H4 (cell line): Measurements from ENCODE around the gene RNF103. TPM values are rescaled to one million over a fixed set of nuclear protein-coding genes. Genes with fewer than 3 reads are reported as not detected.
A peak's percentile ranks its signal among the peaks of the same experiment; 100 is the strongest.

Experiments
- DNase-seq: peaks from one replicate; pipeline ENCODE4 v3.0.0-alpha.2; 2015; ENCODE audit warnings: low spot score
- total RNA-seq: library from RNA; depleted of rRNA; stranded (reverse); fragments of >200 nt; shearing (Covaris generic); gene quantifications from 2 replicates; pipeline ENCODE4 v1.2.3, GENCODE V29; 2014; rRNA removed

The RNF103 gene
- total RNA-seq, 1 experiment from 2014 or later: 9.4 TPM

- DNase-seq: no peak
Observed at GRCh38 chr2:86566158-86566820, 57.4 kb downstream of the RNF103 start.

- DNase-seq: no peak
Observed at GRCh38 chr2:86563650-86564061, 60.0 kb downstream of the RNF103 start.

- peak; percentile 96 for DNase-seq
Observed at GRCh38 chr2:86562922-86563649, 60.6 kb downstream of the RNF103 start, which contains the start of gene CHMP3. Gene CHMP3, minus strand, starts transcription at chr2:86563443. Its CDS starts 95 bp downstream, at chr2:86563348.

GRCh38 chr2:86562485-86562921 lies 61.2 kb downstream of the RNF103 start:
- DNase-seq: no peak

- no peak for DNase-seq
Observed at GRCh38 chr2:86557836-86558235, 65.8 kb downstream of the RNF103 start.

GRCh38 chr2:86556508-86556907 lies 67.2 kb downstream of the RNF103 start:
- DNase-seq: no peak

Other genes with a start within 250 kb of the RNF103 start
- 8.3 and 10.8 TPM in 2 replicates for gene KDM3A, start 182.5 kb downstream of the RNF103 start, total RNA-seq
- 69.2 and 72.1 TPM in 2 replicates for gene CHMP3, start 60.4 kb downstream of the RNF103 start, total RNA-seq
- 19.2 and 23.2 TPM in 2 replicates for gene RMND5A, start 96.4 kb upstream of the RNF103 start, total RNA-seq
- gene CD8A, start 167.0 kb upstream of the RNF103 start, total RNA-seq: not detected in 2 replicates
- not detected in 2 replicates for gene CD8B, start 238.0 kb upstream of the RNF103 start, total RNA-seq